GM12891 (cell line): Measurements from ENCODE around the gene FMNL3.

Experiments used
- POLR2A ChIP-seq: IDR thresholded peaks from 2 replicates; pipeline ENCODE4 v1.6.1; 2011; ENCODE audit warnings: low read depth, low read length, control low read depth
- POLR2AphosphoS5 ChIP-seq: IDR thresholded peaks from 2 replicates; pipeline ENCODE4 v1.6.1; 2011; ENCODE audit warnings: low read depth, low read length, control low read depth
- POU2F2 ChIP-seq: IDR thresholded peaks from 2 replicates; pipeline ENCODE4 v1.6.1; 2011; ENCODE audit warnings: low read depth, mild to moderate bottlenecking, control low read depth, low read length, moderate library complexity
- SPI1 ChIP-seq: IDR thresholded peaks from 2 replicates; pipeline ENCODE4 v1.6.1; 2011; ENCODE audit warnings: low read depth, low read length, control low read depth
- TAF1 ChIP-seq: IDR thresholded peaks from 2 replicates; pipeline ENCODE4 v1.6.1; 2011; ENCODE audit warnings: low read depth, low read length, control low read depth

GRCh38 chr12:49599961-49600360, 107.2 kb downstream of the FMNL3 start:
- TF ChIP-seq TAF1 (no peak), POLR2AphosphoS5 (no peak), POLR2A (no peak), POU2F2 (no peak), SPI1 (no peak)
